Measurements from ENCODE around the gene LTBP3. TPM values are rescaled to one million over a fixed set of nuclear protein-coding genes. Genes with fewer than 3 reads are reported as not detected.

The LTBP3 gene
- total and polyA plus RNA-seq, 2 donors (not counting 3 experiments of a cell fraction or from before 2014, with no cell fraction given), result 120 to 209 TPM

GRCh38 chr11:65576867-65577755 lies 19.0 kb upstream of the LTBP3 start:
- FAIRE-seq (peak; percentile 86), DNase-seq (ENCODE audit: low read depth, low spot score) (peak; percentile 52)
- ChIA-PET CTCF (interaction anchor here (0.7 to 9.7 kb wide), 3 partner anchors 13 to 36 kb away, joined by 3 to 167 read pairs (median 22); no protein-coding TSS in a partner anchor), POLR2A (interaction anchor here (1.1 kb wide), 1 partner anchor 16 kb away, joined by 3 read pairs; no protein-coding TSS in a partner anchor)
- TF ChIP-seq CTCF (IDR thresholded peaks at IDR 0.05; ENCODE audit: extremely low read depth in 1 of 2, insufficient read depth in 1 of 2, low read depth in 1 of 2, low read length in 2 of 2) (no peak), POLR2AphosphoS5 (IDR thresholded peaks at IDR 0.05; ENCODE audit: insufficient read depth, low read depth, low read length) (peak; percentile 53), EZH2 (IDR thresholded peaks at IDR 0.05; ENCODE audit: borderline replicate concordance, low read depth, low read length, severe bottlenecking) (no peak)
- Histone ChIP-seq H3K4me2 (ENCODE audit: insufficient read depth, low read length) (peak overlapping the region; percentile 41), H3K79me2 (ENCODE audit: control insufficient read depth, insufficient read depth, low read length) (peaks cover 11% of the 10 kb centered on the region), H3K9me3 (replicated peaks; ENCODE audit: control insufficient read depth, insufficient read depth, low read length) (no peaks in the 10 kb centered on the region), H3K27ac (ENCODE audit: insufficient read depth, low read depth, low read length) (peak overlapping the region; percentile 16), H3K4me1 (ENCODE audit: control insufficient read depth, extremely low read depth, insufficient read depth, low read length) (peaks cover 36% of the 10 kb centered on the region), H3K9ac (replicated peaks; ENCODE audit: extremely low read depth, insufficient read depth, low read length) (peak overlapping the region; percentile 20), H4K20me1 (replicated peaks; ENCODE audit: control insufficient read depth, extremely low read depth, insufficient read depth, low read length) (no peaks in the 10 kb centered on the region), H3K36me3 (ENCODE audit: control insufficient read depth in 2 of 2, extremely low read depth in 1 of 2, insufficient read depth in 2 of 2, low read length in 2 of 2) (no peaks in the 10 kb centered on the region), H3K4me3 (replicated peaks in 1 of 3; ENCODE audit: insufficient read depth in 1 of 3, low read depth in 1 of 3, low read length in 3 of 3) (peak overlapping the region in 1 of 3 experiments; percentile 23), H2AFZ (ENCODE audit: low read depth, low read length) (no peak overlapping the region), H3K9me1 (replicated peaks; ENCODE audit: control insufficient read depth, extremely low read depth, insufficient read depth, low read length) (no peaks in the 10 kb centered on the region), H3K27me3 (ENCODE audit: control insufficient read depth in 2 of 2, insufficient read depth in 2 of 2, low read length in 2 of 2) (no peaks in the 10 kb centered on the region)
- intact Hi-C loops (cut with micrococcal nuclease), result no loop called here
- dilution Hi-C loops (cut with MboI; ENCODE audit: extremely low pct_ligation_motif_present, low sequenced_read_pairs), result no loop called here
- no TSS peak for BruUV-seq (replicated peaks)

All from endothelial cell of umbilical vein (primary cell).